HG02798 (cell line): ENCODE data around the gene CCDC167.
A peak's percentile ranks its signal among the peaks of the same experiment; 100 is the strongest.

Experiments
- ATAC-seq: cut with Tn5 transposase; IDR thresholded peaks from one replicate; pipeline ENCODE4 v1.9.1; 2021; ENCODE audit warnings: mild to moderate bottlenecking; ENCODE audit not compliant: unreplicated experiment, poor library complexity

The CCDC167 gene

DNA sequence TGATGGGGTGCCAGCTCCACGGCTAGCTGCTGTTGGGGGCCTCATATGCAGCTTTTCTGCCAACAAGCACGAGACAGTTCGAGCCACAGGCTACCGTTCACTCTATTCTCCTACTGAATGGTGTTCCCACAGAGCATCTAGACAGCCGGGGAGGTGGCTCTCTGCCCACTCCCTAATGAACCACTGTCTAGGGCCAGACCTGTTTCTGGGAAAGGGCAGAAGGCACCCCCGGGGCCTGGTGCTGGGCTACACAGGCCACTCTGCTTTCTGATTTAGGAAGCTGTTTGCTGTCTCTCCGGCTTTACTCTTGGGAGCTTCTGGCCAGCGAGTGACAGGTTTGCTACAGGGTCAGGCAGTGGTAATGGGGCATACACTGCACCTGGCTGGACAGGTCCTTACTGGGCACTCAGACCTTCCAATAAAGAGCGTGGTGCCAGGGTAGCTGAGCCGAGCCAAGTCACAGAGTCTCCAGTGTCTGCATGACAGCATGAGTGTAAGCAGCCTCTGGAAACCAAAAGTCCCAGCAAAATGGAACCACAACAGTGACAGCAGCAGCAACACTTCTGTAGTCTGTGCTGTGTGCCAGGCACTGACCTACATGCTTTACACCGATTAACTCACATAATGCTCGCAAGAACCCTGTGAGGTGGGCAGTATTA, 8.4 kb downstream of the CCDC167 start:
- no peak for ATAC-seq

DNA sequence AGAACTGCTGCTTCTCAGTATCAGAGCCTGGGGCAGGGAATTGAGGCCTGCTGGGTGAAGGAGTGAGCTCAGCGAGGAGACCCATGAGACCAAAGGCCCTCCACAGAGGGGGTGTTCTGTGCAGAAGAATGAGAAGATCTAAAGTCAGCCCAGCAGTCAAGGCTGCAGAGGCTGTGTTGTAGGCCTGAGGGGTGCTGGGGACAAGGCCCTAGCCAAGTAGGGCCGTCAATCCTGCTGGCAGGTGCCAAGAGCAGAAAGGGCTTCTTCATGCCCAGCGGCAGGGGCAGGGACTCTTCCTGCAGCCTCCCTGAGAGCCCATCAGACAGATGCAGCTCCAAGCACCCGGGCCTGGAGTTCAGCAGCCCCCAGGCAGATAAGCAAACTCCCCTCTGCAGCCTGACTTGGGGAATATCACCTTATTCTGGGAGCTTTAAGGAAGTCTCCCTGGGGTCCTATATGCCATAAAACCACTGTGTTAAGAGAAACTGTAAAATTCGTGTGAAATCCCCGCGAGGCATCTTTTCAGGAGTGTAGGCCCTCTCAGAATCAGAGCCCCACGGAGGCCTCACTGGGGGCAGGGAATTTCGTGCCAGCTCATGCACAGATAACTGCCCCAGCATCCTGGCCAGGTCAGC, 9.0 kb downstream of the CCDC167 start:
- no peak for ATAC-seq

DNA sequence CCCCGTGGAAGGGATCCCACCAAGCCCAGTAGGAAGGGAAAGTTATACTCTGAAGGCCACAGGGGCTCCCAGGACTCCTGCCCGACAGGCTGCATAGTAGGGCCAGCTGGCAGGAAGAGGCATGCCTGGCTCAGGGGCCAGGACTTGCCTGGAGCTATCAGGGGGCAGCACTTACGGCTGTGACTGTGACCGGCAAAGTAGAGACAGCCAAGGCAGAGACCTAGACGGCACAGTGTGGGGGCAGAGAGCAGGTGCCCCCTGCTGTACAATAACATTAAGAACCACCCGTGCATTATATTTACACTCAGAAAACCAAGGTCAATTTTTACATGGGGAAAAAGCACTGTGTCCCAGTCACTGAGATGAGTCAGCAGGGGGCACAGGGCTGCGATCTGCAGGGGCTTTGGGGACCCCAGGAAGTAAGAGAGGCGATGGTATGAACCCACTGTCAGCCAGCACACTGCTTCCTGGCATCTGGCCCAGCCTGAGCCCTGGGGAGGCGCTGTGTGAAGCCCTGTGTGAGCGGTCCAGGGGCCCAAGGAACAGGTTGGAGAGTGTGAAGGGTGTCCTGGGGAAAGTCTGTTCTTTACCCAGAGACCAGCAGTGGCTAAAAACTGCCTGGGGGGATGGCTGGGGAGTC, 9.9 kb downstream of the CCDC167 start:
- no peak for ATAC-seq

DNA sequence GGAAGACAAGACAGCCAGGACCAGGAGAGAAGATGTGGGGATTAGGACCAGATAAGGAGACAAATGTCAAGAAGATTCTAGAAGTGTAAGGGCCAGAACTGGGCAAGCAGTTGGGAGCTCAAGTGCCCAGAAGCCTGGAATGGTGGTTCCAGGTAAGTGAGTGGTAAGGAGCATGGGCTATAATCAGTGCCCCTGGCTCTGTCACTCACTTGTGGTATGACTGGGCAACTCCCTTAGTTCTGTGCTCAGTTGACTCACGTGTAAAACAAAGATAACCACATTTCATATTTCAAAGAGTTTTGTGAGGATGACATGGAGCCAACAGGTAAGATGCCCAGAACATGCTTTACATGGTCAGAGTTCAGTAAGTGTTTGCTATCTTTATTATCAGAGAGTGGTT, 11.2 kb downstream of the CCDC167 start:
- no peak for ATAC-seq

DNA sequence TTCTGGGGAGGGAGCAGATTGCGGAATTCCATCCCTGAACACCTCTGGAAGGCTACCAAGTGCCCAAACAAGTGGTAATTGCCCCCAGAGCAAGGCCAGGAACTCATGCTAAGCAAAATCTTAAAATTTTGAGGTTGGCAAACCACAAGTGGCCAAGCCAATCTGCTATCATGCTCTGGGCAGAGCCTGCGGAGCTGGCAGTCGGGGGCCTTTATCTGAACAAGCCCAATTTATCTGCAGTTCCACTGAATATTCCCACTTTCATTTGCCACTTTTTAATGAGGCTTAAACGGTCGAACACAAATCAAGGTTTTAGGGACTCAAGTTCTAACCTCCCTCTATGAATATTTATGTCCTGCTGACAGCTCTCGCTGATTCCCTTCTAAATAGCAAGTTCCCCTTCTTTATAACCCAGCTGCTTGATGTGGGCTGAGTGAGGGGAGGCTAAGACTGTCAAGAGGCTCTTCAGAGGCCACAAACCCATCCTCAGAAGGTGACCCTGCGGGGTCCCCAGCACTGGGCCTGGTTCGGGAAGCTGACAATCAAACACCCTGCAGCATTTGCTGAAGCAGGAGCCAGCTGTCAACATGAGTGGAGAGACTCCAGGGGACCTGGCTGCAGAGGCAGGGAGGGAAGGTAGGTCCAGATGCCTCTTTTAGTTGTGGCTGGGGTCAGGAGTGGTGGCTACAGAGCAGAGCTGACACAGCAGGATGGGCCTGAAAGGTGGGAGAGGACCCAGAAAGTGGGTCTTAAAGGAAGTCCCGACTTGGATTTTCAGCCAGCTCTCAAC, 11.9 kb downstream of the CCDC167 start:
- ATAC-seq: no peak

DNA sequence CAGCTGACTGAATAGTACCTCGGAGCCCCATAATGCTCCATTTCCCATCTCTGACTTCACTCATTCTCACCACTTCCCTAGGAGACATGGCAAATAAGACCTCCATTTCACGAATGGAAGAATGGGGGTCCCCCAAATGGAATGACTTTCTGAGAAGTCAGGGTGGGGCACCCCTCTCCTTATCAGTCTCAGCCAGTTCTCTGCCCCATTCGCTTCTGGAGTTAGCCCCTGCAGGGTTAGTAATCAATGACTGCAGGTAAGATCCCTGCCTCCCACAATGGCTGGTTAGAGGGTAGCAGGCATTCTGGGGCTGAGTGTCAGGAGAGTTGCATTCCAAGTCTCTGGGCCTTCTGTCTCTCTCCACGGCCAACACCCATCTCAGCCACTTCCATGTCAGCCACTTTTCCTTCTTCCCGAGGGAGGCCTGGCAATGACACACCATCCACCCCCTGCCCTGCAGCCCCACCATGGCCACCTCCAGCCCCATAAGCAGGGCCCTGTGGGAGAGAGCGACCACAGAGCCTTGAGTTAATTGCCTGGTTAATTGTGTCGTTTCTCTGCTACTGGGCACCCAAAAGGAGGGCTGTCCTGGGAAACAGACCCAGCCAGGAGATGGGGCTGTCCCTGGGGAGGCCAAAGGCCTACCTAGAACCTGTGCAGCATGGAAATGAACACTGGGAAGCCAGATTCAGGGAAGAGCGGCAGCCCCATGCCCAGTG, 13.4 kb downstream of the CCDC167 start:
- no peak for ATAC-seq

DNA sequence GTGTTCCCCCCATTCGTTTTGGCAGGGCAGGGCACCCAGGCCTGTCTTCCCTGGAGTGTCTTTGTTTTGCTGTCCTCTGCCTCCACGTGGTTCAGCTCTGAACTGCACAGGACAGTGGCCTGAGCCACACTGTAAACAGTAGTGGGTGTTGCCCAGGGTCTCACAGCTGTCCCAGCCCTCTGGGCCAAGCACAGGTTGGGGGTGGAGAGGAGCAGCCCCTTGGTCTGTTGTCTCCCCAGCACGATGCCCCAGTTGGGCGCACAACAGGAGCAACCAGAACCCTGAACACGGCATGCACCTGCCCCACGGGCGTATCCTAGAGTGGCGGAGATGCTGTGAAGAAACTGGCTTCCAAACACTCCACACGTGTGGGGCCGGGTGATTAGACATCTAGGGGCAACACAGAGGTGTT, 14.4 kb downstream of the CCDC167 start:
- no peak for ATAC-seq

DNA sequence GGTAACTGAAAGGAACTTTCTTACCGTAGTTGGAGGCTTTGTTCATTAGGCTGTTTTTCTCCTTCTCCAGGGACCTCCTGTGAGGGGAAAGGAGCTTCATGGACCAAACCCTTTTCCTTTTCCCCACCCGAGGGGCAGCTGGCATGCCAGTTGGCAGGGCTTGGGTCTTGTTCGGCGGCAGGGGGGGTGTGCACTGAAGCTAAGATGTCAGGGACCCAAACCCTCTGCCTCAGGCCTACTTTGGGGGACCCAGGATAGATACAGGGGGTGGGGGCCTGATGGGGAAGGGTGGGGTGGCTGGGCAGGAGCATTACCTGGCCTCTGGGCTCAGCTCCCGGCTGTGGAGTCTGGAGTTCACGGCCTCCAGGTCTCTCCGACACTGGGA, 14.9 kb downstream of the CCDC167 start:
- no peak for ATAC-seq

DNA sequence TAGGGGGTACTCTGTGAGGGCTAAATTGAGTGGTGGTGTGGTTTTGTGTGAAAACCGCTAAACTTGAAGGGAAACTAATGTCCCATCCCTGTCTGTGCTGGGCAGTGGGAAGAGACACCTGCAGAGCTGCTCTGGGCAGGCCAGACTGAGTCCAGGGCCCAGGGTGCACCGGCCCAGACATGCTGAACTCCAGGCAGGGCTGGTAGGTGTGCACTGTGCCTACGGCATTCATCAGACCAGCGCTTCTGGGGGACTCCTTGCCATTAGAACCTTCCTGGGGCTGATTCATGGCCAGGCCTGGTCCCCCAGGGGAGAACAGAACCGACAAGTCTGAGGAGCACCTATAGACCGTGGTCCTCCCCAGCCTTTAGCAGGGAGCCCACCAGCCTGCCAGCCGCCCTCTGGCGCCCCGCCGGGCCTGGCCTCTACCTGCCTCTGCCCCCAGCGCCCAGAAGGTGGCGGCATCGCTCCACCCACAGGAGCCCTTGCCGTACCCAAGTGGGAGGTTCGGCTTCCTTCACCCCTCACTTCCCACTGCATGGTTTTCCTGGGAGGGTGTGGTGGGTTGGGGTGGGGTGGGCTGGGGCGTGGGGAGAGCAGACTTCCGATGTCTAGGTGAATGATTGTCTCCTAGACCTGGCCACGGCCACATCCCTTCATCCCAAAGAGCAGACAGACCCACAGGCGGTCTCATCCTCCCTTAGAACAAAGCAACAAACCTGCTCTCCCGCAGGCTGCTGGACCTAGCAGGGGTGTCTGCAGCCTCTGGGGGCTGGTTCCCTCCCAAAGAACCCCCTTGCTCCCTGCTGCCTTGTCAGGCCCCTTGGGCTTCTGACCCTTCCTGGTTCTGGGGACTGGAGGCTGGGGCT, 15.5 kb downstream of the CCDC167 start:
- ATAC-seq: peak; percentile 41

DNA sequence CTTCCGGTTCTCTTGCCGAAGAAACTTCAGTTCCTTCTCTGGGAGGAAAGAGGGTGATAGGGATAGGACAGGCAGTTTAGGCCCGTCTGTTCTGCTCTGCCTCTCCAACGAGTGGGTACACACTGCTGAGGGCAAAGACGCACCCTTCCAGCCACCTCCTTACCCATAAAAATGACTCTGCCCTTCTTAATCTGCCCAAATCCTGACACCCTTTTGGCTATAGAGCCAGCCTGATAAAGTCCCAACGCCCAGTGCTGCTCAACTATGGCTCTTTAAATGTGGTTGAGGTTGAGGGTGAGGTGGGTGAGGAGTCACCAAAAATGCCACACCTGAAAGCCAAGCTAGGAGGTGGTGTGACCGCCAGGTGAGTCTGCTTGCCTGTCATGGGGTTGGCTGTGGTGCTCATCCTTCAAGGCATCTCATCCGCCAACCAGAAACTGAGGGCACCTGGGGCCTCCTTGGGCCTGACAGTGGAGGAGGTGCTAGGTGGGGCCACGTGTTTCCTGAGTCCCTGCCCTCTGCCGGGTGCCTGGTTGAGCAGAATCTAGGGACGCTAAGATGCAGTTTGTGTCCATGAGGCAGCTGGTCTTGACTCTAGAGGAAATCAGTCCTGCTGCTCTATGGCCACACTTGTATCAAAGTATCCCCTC, 16.3 kb downstream of the CCDC167 start:
- no peak for ATAC-seq

DNA sequence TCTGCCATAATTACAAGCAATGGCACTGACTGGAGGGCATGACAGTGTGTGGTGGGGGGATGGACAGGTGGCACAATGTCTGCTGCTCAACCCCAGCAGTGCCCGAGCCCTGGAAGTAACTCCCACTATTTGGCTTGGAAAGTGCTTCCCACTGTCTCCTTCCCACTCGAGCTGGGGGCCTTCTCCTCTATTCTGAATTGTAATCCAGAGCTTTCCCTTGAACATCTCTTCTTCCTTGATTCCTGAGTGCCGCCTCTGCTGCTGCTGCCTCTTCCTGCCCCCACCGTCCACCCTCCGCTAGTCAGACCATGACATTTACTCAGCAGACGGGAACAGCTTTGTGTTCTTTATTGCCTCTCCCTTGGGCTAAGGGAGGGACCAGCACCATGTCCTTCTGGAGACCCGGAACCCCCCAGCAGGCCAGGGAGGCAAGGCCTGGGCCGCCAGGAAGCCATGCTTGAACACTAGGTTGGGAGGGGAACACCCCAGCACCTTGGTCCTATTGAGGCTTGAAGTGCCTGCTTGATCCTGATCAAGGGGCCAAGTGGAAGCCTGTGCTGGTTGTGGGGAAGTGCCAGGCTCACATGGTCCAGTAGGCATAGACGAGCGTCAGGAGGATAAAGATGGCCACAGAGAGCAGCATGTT, 17.0 kb downstream of the CCDC167 start:
- no peak for ATAC-seq

DNA sequence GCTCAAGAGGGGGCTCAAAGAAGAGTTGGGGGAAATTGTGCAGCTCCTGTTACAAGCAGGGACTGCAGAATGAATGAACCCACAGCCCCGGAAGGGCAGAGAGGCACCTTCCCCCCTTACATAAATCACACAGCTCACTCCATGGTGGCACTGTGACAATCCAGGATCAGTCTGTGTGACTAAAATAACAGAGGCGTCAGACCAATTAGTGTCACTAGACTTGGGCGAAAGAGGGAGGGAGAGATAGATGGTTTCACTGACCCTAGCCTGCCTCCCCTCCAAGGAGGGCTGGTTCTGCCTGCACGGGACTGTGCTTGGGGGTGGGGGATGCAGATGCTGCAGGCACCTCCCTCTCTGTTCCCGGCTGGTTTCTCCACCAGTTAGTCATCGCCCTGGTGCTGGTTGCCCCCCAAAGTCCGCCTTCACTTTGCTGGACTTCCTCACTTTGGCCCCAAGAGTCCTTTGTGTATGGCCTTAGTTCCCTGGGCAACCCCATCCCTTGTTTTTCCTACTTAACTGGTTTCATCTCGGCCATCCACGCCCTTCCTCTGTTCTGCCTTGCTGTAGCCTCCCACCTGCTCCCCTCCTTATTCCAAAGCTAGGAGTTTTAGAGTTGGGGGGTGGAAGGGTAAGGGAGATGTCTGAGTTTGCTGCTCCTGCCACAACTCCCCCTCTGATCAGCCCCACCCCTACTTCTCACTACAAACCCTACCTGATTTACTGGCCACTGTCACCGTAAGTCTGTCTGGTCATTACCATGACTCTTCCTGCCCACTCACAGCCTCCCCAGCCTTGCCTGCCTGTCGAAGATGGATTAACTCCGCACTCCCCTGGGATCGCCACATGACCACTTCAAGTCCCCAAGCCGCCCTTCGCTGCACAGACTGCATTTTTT, 17.7 kb downstream of the CCDC167 start:
- no peak for ATAC-seq

DNA sequence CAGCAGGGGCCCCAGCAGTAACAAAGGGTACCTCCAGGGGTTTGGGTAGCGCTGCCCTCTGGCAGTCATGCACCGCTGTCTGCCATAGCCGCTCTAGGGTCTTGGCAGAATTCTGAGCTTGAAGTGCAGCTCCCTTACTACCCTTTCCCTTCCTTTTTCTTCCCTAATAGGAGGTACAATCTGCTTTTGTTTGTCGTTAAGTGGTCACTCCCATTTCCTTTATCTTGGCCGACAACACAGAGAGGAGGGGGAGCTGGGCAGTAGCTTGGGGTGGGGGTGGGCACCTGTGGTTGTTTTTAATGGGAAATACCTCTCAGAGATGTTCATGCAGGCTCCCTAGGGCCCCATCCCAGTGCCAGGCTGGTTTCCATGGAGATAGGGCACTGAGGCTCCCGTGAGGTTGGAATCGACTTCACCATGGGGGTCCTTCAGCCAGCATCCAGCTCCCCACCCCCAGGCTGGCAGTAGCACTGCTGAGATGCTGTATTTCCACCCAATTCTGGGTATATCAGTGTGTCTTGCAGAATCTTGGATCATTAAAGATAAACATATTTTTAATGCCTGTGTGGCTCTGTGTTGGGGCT, 18.6 kb downstream of the CCDC167 start:
- no peak for ATAC-seq

DNA sequence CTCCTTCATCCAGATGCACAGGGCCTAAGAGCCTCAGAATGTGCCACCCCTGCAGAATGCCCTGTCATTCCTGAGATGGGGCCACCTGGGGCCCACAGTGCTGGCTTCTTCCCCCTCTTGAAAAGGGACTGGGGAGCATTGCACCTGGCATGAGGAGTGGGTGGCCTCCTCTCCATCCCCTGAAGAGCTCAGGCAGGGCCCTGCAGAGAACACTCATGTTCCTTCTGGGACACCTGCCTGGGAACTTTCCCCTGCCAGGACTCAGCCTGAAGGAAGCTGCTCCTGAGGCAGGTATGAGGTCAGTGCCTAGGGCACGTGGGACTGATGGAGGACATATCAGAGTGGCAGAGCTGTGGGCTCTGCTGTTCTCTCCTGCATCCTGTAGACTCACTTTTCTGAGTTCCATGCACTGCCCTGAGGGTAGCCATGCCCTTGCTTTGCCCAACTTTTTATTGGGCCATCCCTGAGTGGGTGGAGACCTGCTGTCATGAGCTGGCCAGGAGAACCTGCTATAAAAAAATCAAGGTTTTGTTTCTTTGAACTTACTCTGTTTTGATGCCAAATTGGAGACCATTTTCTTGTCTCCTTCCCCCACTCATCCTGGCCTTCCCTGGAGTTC, 19.5 kb downstream of the CCDC167 start:
- no peak for ATAC-seq

DNA sequence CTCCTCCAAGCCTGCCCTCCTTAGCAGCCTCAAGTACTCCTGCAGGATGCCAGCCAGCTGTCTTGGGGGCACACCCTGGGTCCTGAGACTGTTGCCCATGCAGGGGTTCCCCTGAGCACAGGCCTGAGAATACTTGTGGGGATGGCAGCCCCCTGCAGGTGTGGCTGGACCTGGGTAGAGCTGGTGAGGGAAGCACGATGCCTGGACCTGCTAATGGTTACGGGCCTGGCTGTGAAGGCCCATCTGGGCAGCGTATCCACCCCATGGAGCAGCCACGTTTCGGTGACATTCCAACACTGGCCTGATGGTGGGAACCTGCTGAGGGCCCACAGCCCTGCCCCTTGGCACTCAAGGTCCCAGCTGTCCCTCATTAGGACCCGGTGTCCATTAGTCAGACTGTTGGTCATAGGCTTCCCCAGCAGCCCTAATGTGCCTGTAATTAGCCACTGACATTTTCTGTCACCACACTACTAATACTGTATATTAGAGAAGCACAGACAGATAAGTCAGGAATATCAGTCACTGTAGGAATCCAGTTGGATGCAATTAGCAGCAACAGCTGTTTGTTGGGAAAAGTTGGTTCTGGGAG, 20.3 kb downstream of the CCDC167 start:
- no peak for ATAC-seq

DNA sequence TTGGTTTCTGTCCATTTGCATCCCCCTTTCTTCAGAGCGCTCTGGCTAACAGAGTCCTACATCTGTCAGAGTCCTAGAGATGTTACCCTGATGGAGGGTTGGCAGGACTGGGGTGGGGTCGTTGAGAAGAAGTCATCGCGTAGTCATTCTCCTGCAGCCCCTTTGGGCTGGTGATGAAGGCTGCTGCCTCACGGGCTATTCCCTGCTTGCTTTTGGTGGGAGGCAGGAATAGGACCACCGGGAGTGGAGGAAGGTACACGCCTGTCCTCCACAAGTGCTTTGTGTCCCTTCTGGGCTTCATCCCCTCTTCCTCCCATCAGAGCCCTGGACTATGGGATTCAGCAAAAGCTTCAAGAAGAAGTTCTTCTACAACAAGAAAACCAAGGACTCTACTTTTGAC, 20.9 kb downstream of the CCDC167 start:
- ATAC-seq: no peak
